CD8-positive, alpha-beta memory T cell (primary cell): ENCODE results near the gene ZFYVE1. TPM values are rescaled to one million over a fixed set of nuclear protein-coding genes. Genes with fewer than 3 reads are reported as not detected.
"Not testable (repeated sequence)": the region's sequence is repeated elsewhere in the genome, so short reads cannot be mapped to it uniquely, and the experiment has no call there.

Experiments
- CTCF ChIA-PET: fragments of 350-600 bp; sonication (Branson Sonifier 250); formaldehyde crosslinking; loops from one replicate; lab custom pipeline; 2021; ENCODE audit warnings: antibody characterized with exemption; lab: Charles Lee
- POLR2A ChIA-PET: fragments of 350-600 bp; sonication (Branson Sonifier 250); formaldehyde crosslinking; loops from one replicate; lab custom pipeline; 2021; ENCODE audit warnings: antibody characterized with exemption; lab: Charles Lee
- DNase-seq, 5 donors: peaks; one replicate each; pipeline versions ENCODE4 v3.0.0 to v3.0.0-alpha.2; 2020 to 2022; ENCODE audit warnings: mixed read lengths in 1 of 5
- H3K27ac ChIP-seq: one replicate; pipeline ENCODE4 v1.7.0; 2013; ENCODE audit warnings: low read depth, mild to moderate bottlenecking, low read length, moderate library complexity
- H3K27me3 ChIP-seq: 2 replicates; pipeline ENCODE4 v1.7.0; 2013; ENCODE audit warnings: low read length, mild to moderate bottlenecking; ENCODE audit not compliant: insufficient read depth, poor library complexity, severe bottlenecking
- H3K36me3 ChIP-seq: 2 replicates; pipeline ENCODE4 v1.7.0; 2013; ENCODE audit warnings: mild to moderate bottlenecking, low read length, moderate library complexity; ENCODE audit not compliant: insufficient read depth
- H3K4me1 ChIP-seq: 2 replicates; pipeline ENCODE4 v1.7.0; 2013; ENCODE audit warnings: mild to moderate bottlenecking, low read length, moderate library complexity; ENCODE audit not compliant: insufficient read depth
- H3K4me3 ChIP-seq: 2 replicates; pipeline ENCODE4 v1.7.0; 2013; ENCODE audit warnings: mild to moderate bottlenecking, low read length
- H3K9me3 ChIP-seq: 2 replicates; pipeline ENCODE4 v1.7.0; 2013; ENCODE audit warnings: mild to moderate bottlenecking, low read length
- H3K27ac Mint-ChIP-seq, 8 donors: one replicate each; pipeline ENCODE4 v1.8.0; 2020 to 2021; ENCODE audit warnings: mixed read lengths in 8 of 8, mild to moderate bottlenecking in 6 of 8, inconsistent platforms in 3 of 8, moderate library complexity in 3 of 8
- H3K27me3 Mint-ChIP-seq, 2 donors: one replicate each; pipeline ENCODE4 v1.8.0; 2020 to 2021; ENCODE audit warnings: mixed read lengths in 2 of 2, mild to moderate bottlenecking in 1 of 2, moderate library complexity in 1 of 2
- H3K36me3 Mint-ChIP-seq, 3 donors: one replicate each; pipeline ENCODE4 v1.8.0; 2020 to 2021; ENCODE audit warnings: mixed read lengths in 3 of 3, inconsistent platforms in 1 of 3, mild to moderate bottlenecking in 1 of 3
- H3K4me1 Mint-ChIP-seq, 3 donors: one replicate each; pipeline ENCODE4 v1.8.0; 2020 to 2021; ENCODE audit warnings: mixed read lengths in 3 of 3, inconsistent platforms in 1 of 3, mild to moderate bottlenecking in 1 of 3
- H3K4me3 Mint-ChIP-seq, 7 donors: one replicate each; pipeline ENCODE4 v1.8.0; 2020 to 2021; ENCODE audit warnings: mixed read lengths in 7 of 7, mild to moderate bottlenecking in 6 of 7, moderate library complexity in 4 of 7, inconsistent platforms in 2 of 7
- H3K9me3 Mint-ChIP-seq, 5 donors: one replicate each; pipeline ENCODE4 v1.8.0; 2020 to 2022; ENCODE audit warnings: mixed read lengths in 5 of 5, mild to moderate bottlenecking in 3 of 5, moderate library complexity in 2 of 5, inconsistent platforms in 1 of 5
- polyA plus RNA-seq: library from polyadenylated mRNA; unstranded; fragments of 300-500 nt; fragmentation: Illumina TruSeq; gene quantifications from one replicate; pipeline ENCODE4 v1.2.3, GENCODE V29; 2021
- total RNA-seq, 2 experiments: library from RNA; stranded (reverse); gene quantifications; one replicate each; pipeline ENCODE4 v1.2.3, GENCODE V29; 2021

ZFYVE1 gene
- total and polyA plus RNA-seq, 3 experiments from 2014 or later = 7.8 to 11.8 (median 11.7) TPM

DNA sequence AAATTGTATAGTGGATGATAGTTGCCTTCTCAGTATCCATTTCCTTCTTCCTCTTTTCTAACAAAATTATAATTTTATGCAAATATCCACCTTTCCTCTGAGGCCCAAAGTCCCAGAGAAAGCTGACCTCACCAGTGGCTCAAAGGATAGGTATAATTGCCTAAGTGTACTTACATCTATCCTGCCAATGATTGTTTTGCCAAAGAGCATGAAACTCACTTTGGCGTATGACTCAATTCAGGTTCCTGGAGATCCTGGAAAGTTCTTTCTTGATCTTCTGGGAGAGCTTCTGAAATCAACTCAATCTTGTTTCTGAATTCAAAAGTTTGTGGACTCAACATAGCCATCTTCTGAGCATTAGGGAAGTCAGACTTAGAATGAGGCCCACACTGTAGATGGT lies 20.9 kb upstream of the ZFYVE1 start:
- Mint-ChIP-seq H3K27ac (peak overlapping the region in 1 of 8 donors; percentile 17), H3K9me3 (no peaks in the 10 kb centered on the region), H3K4me1 (no peaks in the 10 kb centered on the region), H3K36me3 (no peaks in the 10 kb centered on the region), H3K4me3 (no peak overlapping the region), H3K27me3 (no peaks in the 10 kb centered on the region)
- Histone ChIP-seq H3K4me1 (no peaks in the 10 kb centered on the region), H3K36me3 (no peaks in the 10 kb centered on the region), H3K27ac (no peak overlapping the region), H3K9me3 (no peaks in the 10 kb centered on the region), H3K4me3 (no peak overlapping the region), H3K27me3 (no peaks in the 10 kb centered on the region)
- CTCF ChIA-PET = no interaction called here
- DNase-seq = no peak
- POLR2A ChIA-PET = no interaction called here

DNA sequence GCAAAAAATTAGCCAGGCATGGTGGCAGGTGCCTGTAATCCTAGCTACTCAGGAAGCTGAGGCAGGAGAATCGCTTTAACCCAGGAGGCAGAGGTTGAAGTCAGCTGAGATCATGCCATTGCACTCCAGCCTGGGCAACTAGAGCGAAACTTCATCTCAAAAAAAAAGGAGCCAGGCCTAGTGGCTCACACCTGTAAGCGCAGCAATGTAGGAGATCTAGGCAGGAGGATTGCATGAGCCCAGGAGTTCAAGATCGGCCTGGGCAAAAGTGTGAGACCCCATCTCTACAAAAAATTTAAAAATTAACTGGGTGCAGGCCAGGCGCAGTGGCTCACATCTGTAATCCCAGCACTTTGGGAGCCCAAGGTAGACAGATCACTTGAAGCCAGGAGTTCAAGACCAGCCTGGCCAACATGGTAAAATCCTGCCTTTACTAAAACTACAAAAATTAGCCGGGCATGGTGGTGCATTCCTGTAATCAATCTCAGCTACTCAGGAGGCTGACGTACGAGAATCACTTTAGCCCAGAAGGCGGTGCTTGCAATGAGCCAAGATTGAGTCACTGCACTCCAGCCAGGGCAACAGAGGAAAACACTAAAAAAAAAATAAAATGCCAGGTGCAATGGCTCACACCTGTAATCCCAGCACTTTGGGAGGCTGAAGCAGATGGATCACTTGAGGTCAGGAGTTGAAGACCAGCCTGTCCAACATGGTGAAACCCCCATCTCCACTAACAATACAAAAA lies 10.0 kb upstream of the ZFYVE1 start:
- H3K4me3 ChIP-seq, H3K4me1 ChIP-seq, POLR2A ChIA-PET, DNase-seq, H3K9me3 ChIP-seq, CTCF ChIA-PET, H3K4me1 Mint-ChIP-seq, H3K36me3 ChIP-seq, H3K27ac Mint-ChIP-seq, H3K27me3 ChIP-seq, H3K27me3 Mint-ChIP-seq, H3K36me3 Mint-ChIP-seq, H3K27ac ChIP-seq, H3K9me3 Mint-ChIP-seq, H3K4me3 Mint-ChIP-seq: not testable (repeated sequence)

- no peak for DNase-seq
- Histone ChIP-seq H3K4me1 (peaks cover 15% of the 10 kb centered on the region), H3K27ac (no peak overlapping the region), H3K4me3 (no peak overlapping the region), H3K9me3 (no peaks in the 10 kb centered on the region), H3K36me3 (peaks cover 11% of the 10 kb centered on the region), H3K27me3 (no peaks in the 10 kb centered on the region)
- Mint-ChIP-seq H3K36me3 (peaks cover 6 to 22% (median 9%) of the 10 kb centered on the region in 3 donors), H3K9me3 (no peaks in the 10 kb centered on the region), H3K27ac (peak overlapping the region in 1 of 8 donors; percentile 0), H3K4me3 (peak overlapping the region in 4 of 7 donors; percentile 11 to 98 (median 86)), H3K4me1 (peaks cover 33 to 38% (median 36%) of the 10 kb centered on the region in 3 donors), H3K27me3 (no peaks in the 10 kb centered on the region)
- ChIA-PET POLR2A (interaction anchor here (1.8 to 3.0 kb wide), 2 partner anchors 31 to 102 kb away, joined by 4 to 40 read pairs; partner anchors contain the start of genes DCAF4 and RBM25), CTCF (interaction anchor here (1.0 kb wide), 1 partner anchor 17 kb away, joined by 3 read pairs; no protein-coding TSS in a partner anchor)
Observed at GRCh38 chr14:73027984-73028383, 1.1 kb upstream of the ZFYVE1 start.

DNA sequence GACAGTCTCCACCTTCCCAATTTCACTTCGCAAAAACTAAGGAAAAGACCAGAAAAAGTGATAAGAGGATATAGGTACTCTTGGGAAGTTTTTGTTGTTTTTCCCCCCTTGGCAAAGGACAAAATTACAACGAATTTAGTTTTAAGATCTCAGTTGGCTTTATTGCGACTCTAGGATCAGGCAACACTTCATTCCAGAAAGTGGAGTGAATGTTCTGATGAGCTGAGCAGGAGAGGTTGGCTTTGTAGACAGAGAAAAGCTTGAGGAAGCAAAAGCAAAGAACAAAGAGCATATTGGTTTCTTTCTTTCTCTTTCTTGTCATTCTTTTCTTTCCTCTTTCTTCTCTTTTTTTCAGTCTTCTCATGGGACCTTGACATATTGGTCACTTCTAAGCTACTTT lies 640 bp upstream of the ZFYVE1 start:
- peaks cover 6 to 25% (median 11%) of the 10 kb centered on the region in 3 donors for H3K36me3 Mint-ChIP-seq
- H3K27me3 ChIP-seq = no peaks in the 10 kb centered on the region
- peak overlapping the region in 6 of 8 donors; percentile 0 to 95 (median 84) for H3K27ac Mint-ChIP-seq
- H3K4me1 Mint-ChIP-seq = peaks cover 36 to 42% (median 40%) of the 10 kb centered on the region in 3 donors
- H3K27me3 Mint-ChIP-seq = no peaks in the 10 kb centered on the region
- H3K9me3 ChIP-seq = no peaks in the 10 kb centered on the region
- peak overlapping the region; percentile 48 for H3K27ac ChIP-seq
- peak overlapping the region; percentile 80 to 99 (median 98) for H3K4me3 Mint-ChIP-seq
- peaks cover 11% of the 10 kb centered on the region for H3K36me3 ChIP-seq
- H3K4me3 ChIP-seq = peak overlapping the region; percentile 94
- POLR2A ChIA-PET = interaction anchor here (0.9 to 3.0 kb wide), 4 partner anchors 22 to 108 kb away, joined by 4 to 40 read pairs (median 4); partner anchors contain the start of genes DCAF4, PSEN1 and RBM25
- DNase-seq = no peak
- CTCF ChIA-PET = interaction anchor here (1.0 to 1.5 kb wide), 2 partner anchors 17 to 30 kb away, joined by 3 to 6 read pairs; partner anchors contain the start of gene RBM25
- H3K4me1 ChIP-seq = peaks cover 17% of the 10 kb centered on the region
- H3K9me3 Mint-ChIP-seq = no peaks in the 10 kb centered on the region

DNA sequence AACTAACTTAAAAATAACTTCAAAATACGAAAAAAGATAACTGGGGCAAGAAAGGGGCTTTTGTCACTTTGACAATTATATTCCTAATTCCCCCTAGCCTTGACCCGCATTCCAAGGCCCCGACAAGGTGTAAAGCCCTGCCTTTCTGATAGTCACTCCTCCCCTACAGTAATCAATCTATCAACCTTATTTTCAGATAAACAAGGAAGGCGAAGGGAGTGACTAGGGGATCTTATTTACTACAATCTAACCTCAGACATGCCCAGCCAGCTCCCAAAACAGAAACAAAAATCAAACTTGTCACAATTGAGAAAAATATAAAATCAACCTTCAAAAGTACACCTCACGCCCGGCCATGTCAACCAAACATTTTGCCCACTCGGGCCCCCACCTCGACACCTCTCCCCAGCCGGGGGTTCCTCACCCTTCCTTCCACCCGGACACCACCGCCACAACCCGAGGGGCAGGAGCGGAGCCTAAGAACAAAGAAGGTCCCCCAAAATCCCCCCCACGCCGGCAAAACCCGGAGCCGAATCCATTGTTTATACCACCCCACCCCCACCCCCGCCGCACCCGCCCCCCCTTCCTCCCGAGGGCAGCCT lies 562 bp downstream of the ZFYVE1 start:
- H3K4me3 Mint-ChIP-seq = peak overlapping the region; percentile 80 to 99 (median 93)
- peaks cover 6 to 37% (median 18%) of the 10 kb centered on the region in 3 donors for H3K36me3 Mint-ChIP-seq
- Histone ChIP-seq H3K9me3 (no peaks in the 10 kb centered on the region), H3K4me1 (peaks cover 26% of the 10 kb centered on the region), H3K27ac (no peak overlapping the region), H3K4me3 (peak overlapping the region; percentile 94), H3K36me3 (peaks cover 11% of the 10 kb centered on the region), H3K27me3 (no peaks in the 10 kb centered on the region)
- CTCF ChIA-PET = interaction anchor here (1.5 kb wide), 1 partner anchor 32 kb away, joined by 6 read pairs; the partner anchor contains the start of gene RBM25
- peak in 1 of 5 donors; percentile 4 for DNase-seq
- H3K9me3 Mint-ChIP-seq = no peaks in the 10 kb centered on the region
- H3K27ac Mint-ChIP-seq = peak overlapping the region in 7 of 8 donors; percentile 29 to 95 (median 88)
- no peaks in the 10 kb centered on the region for H3K27me3 Mint-ChIP-seq
- peaks cover 48 to 54% (median 52%) of the 10 kb centered on the region in 3 donors for H3K4me1 Mint-ChIP-seq
- POLR2A ChIA-PET = interaction anchor here (1.2 to 3.0 kb wide), 3 partner anchors 32 to 110 kb away, joined by 4 to 40 read pairs (median 4); partner anchors contain the start of genes DCAF4, PSEN1 and RBM25

- Mint-ChIP-seq H3K27me3 (no peaks in the 10 kb centered on the region), H3K36me3 (peaks cover 6 to 38% (median 18%) of the 10 kb centered on the region in 3 donors), H3K27ac (peak overlapping the region in 2 of 8 donors; percentile 29 to 38), H3K4me1 (peaks cover 48 to 54% (median 53%) of the 10 kb centered on the region in 3 donors), H3K9me3 (no peaks in the 10 kb centered on the region), H3K4me3 (peak overlapping the region in 6 of 7 donors; percentile 80 to 99 (median 92))
- Histone ChIP-seq H3K27ac (no peak overlapping the region), H3K36me3 (peaks cover 11% of the 10 kb centered on the region), H3K4me3 (no peak overlapping the region), H3K9me3 (no peaks in the 10 kb centered on the region), H3K4me1 (peaks cover 26% of the 10 kb centered on the region), H3K27me3 (no peaks in the 10 kb centered on the region)
- no peak for DNase-seq
- CTCF ChIA-PET = no interaction called here
- POLR2A ChIA-PET = interaction anchor here (3.0 kb wide), 1 partner anchor 33 kb away, joined by 40 read pairs; the partner anchor contains the start of gene RBM25
Observed at GRCh38 chr14:73025544-73025943, 1.4 kb downstream of the ZFYVE1 start.

- H3K36me3 ChIP-seq = peaks cover 11% of the 10 kb centered on the region
- H3K27ac ChIP-seq = no peak overlapping the region
- no peaks in the 10 kb centered on the region for H3K9me3 ChIP-seq
- no peak overlapping the region for H3K4me3 ChIP-seq
- no peak for DNase-seq
- no peak overlapping the region for H3K27ac Mint-ChIP-seq
- H3K4me1 ChIP-seq = peaks cover 21% of the 10 kb centered on the region
- no peaks in the 10 kb centered on the region for H3K9me3 Mint-ChIP-seq
- no peaks in the 10 kb centered on the region for H3K27me3 ChIP-seq
- ChIA-PET POLR2A (no interaction called here), CTCF (no interaction called here)
- peaks cover 52 to 71% (median 61%) of the 10 kb centered on the region in 3 donors for H3K4me1 Mint-ChIP-seq
- peaks cover 6 to 61% (median 26%) of the 10 kb centered on the region in 3 donors for H3K36me3 Mint-ChIP-seq
- H3K27me3 Mint-ChIP-seq = no peaks in the 10 kb centered on the region
- H3K4me3 Mint-ChIP-seq = peak overlapping the region in 2 of 7 donors; percentile 6 to 15
Observed at GRCh38 chr14:73022051-73022450, 4.9 kb downstream of the ZFYVE1 start.
